Measurements from ENCODE around the gene COL23A1.

COL23A1 gene

DNA sequence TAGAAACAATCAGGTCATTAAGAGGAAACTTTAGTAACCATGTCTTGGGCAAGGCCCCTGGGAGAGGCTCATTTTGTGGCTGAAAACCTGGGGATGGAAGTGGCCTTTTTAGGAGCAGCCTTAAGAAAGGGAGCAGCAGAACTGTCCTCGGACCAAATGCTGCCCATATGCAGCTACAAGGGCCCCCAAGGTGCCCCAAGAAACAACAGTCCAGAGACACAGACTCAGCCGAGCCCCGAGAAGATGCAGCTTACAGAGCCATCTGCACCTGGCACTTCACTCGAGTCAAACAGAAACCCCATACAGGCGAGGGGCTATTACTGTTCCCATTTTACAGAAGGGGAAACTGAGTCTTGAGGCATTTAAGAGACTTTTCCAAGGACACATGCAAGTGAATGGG lies 58.0 kb downstream of the COL23A1 start:
- no peak for DNase-seq (ENCODE audit: low read depth)

DNA sequence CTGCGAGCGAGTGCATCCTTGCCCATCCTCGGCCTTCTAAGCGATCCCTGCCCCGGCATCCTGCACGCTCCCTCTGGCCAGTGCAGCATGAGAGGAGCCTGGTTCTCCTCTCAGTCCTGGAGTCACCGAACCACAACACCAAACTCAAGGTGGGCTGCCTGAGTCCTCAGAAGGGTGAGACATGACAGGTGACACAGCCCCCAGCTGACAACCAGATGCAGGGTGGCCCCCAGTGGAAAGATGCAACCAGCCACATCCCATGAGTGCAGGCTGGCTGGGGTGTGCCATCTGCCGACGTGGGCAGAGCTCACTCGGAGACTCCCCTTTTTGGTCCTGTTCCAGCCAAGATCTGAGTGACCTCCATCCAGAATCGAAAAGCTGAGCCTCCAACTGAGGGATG lies 58.4 kb downstream of the COL23A1 start:
- no peak for DNase-seq (ENCODE audit: low read depth)

DNA sequence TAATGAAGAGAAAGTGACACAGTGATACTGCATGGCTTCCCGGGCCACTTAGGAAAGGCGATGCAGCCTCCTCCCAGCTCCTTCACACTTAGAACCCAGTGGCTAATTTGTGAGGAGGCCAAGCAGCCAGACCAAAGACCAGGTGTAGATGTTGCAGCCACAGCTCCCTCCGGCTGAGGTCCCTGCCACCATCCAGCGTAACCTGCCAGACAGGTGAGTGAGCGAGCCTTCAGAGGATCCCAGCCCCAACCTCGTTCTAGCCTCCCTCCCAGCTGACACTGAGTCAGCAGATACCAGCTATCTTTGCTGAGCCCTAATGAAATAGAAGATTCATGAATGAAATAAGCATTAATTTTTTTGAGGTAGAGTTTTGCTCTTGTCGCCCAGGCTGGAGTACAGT lies 59.7 kb downstream of the COL23A1 start:
- no peak for DNase-seq (ENCODE audit: low read depth)

DNA sequence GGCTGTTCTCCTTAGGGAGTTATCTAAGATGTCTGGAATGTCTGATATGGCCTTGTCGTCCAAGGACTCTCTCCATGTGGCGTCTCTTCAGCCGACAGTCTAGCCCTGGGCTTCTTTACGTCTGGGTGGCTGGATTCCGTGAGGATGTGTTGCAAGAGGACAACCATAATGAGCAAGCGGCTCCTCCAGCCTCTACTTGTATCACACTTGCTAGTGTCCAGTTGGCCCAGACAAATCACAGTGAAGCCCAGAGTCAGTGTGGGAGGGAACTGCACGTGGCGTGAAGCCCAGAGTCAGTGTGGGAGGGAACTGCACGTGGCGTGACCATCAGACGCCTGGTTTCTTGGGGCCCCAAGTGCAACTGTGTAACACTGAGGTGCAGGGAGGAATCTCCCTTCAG lies 61.1 kb downstream of the COL23A1 start:
- no peak for DNase-seq (ENCODE audit: low read depth)

DNA sequence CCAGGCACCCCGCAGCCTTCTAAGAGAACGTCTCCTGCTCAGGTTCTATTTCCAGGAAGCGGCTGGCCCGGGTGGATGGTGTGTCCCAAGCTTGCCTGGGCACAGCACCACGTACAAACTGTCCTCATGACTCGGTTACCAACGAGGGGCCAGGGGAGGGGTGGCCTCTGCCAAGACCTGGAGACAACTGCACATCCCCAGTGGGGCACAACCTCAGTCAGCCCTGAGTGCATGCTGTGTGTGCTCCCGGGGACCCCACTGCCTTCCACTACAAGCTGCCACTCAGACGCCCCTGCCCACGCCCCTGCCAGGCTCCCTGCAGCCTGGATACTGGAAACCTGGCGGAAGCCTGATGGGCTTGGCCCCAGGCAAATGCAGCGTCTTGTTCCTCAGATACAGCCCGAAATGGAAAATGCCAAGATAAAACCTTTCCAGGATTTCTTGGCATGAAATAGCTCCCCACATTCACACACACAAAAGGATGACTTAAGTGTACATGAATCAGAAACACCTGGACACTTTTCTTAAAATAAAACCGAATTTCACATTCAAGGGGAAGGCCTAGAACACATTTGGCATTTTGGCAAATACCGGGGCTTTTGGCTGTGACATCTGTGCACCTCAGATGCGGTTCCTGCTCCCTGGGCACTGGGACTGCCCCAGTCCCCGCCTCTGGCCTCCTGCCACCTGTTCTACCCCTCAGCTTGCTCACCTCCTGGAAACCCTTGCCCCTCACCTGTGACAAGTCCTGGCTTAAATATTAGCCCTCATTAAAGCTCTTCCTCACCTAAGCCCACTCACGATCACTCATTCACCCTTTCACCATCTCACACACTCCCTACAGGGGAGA lies 62.5 kb downstream of the COL23A1 start:
- DNase-seq (ENCODE audit: low read depth), result no peak

DNA sequence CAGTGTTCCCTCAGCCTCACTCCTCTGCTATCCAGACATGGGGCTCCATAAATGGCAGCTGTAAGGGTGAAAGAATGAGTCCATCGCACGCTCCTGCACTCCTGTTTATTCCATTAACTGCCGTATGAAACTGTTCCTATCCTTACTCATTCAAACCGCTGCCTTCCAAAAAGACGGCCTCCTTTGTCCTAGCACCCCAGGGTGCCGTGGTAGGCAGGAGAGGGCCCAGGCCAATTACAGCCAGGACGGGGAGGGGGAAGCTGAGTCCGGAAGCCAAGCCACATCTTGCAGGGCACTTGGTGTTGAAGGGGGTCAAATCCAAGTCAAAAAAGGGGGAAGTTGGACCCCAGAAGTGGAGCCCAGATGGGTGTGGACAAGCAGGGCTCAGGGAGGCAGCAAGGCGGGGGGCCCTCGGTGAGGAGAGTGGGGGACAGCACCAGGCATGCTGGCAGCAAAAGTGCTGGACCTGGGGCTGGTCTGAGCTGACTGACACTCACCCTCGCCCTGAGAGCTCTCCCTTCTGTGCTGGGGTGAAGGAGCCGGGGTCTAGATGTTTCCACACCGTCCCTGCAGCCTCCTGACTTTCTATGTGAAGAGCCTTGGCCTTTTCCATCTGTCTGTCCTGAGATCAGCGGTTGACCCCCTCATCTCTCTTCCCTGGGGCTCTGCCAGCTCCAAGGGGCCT lies 63.3 kb downstream of the COL23A1 start:
- no peak for DNase-seq (ENCODE audit: low read depth)

DNA sequence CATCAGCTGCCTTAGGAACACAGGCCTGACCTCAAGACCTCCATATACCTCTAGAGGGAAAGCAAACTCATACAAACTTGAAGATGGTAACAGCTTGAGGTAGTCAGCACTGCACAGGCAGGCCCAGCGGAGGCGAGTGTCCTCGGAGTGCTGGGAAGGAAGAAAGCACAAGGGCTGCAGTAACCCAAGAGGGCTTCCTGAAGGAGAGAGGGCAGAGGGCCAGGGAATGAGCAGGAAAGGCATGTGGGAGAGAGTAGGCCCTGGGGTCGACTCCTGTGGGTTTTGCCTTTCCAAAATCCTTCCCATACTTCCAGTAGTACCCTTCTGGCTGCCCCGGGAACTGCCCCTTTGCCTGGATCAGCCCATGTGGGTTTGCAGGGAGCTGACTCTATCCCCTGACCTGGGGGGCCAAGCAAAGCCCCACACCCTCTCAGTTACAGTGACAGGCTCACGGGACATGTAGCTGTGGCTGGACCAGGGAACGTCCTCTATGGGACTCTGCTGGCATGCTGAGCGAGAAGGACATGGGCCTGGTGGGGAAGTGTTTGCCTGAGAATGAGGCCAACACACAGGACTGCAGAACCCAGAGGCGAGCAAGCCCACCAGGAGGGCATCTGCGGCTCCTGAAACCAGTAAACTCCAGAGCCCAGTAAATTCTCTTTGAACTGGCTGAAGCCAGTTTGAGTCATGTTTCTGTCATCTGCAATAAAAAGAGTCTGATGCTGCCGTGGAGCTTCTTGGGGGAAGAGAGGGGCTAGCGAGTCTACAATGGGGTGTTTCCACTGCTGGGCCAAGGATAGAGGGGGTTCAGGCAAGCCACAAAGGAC lies 64.1 kb downstream of the COL23A1 start:
- DNase-seq (ENCODE audit: low read depth), result no peak

DNA sequence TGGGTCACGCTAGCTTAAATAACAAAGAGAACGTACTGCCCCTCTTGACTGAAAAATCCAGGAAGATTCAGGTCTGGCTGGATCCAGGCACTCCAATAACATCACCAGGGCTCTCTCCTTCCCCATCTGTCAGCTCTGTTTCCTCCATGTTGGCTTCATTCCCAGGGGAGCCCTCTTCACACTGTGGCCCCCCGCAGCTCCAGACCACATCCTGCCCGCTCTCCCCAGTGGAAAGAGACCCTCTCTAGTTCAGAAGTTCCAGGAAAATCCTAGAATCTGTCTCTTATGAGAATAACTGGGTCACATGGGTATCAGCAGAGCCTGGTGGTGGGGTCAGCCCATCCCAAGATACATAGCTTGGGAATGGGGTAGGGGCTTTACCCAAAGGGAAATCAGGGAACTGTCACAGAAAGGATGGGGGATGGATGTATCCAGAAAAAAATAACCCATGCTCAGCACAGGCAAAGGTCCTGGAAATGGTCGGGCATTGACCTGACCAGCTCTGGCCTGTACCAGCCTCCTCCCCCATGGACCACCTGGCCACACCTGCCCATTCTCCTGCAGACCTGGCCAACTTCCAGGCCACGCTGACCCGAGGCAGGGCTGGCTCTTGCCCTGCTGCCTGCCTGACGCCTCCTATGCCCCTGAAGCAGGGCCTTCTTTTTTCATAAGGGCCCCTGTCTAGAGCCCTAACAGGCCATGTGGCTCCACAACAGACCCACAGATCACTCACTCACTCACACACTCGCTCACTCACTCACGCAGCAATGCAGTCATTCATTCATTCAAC lies 65.9 kb downstream of the COL23A1 start:
- DNase-seq (ENCODE audit: low read depth), result no peak

DNA sequence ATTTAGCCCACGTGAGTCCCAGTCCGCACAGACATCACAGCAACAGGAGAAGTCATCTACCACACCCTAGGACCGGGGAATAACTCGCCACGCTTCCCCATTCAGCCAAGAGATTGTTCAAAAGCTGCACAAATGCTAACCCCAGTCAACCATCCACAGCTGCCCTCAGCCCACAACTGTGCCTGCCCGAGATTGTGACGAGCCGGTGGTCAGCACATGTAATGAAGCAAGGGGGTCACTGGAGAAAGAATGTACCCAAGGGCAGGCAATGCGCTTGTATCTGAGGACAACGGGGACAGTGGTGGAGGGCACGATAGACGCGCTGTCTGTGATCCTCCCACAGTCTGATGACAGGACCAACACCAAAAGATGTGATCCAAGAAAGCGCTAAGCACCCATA lies 67.8 kb downstream of the COL23A1 start:
- DNase-seq (ENCODE audit: low read depth), result no peak

DNA sequence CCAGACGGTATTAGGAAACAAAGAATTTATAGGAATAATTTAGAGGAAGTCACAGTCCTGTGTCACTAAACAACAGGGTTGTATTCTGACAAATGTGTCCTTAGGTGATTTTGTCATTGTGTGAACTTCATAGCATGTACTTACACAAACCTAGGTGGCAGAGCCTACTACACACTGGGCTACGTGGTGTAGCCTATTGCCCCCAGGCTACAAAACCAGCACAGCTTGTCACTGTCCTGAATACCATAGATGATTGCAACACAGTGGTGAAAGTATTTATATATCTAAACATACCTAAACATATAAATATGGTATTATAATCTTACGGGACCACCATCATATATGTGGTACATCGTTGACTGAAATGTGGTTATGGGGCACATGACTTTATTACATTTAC lies 69.3 kb downstream of the COL23A1 start:
- no peak for DNase-seq (ENCODE audit: low read depth)

DNA sequence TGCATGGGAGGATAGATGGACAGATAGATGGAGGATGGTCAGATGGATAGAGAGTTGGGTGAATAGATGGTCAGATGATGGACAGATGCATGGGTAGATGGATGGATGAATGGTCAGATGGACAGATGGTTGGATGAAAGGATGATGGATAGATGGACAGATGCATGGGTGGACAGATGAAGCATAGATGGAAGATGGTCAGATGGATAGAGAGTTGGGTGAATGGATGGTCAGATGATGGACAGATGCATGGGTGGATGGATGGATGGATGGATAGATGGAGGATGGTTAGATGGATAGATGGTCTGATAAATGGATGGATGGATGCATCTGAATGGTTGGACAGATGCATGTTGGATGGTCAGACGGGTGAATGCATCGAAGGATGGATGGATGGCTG lies 70.4 kb downstream of the COL23A1 start:
- DNase-seq (ENCODE audit: low read depth), result no peak

DNA sequence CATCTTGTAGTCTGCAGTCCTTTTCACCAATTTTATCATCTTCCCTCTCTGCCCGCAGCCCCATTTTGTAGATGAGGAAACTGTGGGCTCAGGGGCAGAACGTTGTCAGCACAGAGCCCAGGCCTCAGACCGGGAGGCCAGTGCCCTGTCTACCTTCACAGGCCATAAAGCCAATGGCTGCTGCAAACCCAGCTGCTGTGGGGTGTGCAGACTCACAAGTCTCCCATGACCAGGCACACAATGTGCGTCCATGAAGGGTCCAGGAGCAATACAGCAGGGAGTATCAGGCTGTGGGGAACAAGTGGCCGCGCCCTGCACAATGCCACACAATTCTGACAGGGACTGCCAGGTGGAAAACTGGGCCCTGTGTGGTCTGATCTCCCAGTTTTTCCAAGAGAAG lies 71.0 kb downstream of the COL23A1 start:
- DNase-seq (ENCODE audit: low read depth), result no peak

DNA sequence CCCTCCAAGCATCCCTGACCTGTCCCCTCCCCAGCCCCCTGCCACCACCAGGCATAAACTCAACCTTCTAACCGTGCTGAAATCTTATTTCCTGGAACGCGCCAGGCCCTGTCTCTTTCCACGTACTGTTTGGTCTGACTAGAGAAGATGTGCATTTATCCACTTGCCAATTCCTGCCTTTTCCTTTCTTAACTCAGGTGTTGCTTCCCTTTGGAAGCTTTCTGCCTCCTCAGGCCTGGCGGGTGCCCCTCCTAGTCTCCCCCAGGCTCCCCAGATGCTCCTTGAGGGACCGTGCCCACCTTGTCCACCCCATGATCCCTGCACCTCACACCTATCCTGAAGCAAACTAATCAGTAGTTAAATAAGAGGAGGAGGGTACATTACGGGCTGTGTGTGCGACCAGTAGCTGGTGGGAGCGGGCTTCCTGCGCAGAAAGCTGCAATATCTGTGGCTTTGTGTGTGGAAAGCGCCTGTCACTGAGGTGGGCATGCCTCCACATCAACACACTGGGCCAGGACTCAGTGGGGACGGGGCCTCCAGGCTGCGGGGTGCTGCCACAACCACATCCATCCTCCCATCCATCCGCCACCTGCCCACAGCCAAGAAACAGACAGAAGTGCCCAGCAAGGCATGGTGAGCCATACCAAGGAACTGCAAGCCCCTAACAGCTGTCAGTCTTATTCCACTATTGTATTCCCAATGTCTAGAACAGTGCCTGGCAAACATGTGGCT lies 73.5 kb downstream of the COL23A1 start:
- DNase-seq (ENCODE audit: low read depth), result no peak

DNA sequence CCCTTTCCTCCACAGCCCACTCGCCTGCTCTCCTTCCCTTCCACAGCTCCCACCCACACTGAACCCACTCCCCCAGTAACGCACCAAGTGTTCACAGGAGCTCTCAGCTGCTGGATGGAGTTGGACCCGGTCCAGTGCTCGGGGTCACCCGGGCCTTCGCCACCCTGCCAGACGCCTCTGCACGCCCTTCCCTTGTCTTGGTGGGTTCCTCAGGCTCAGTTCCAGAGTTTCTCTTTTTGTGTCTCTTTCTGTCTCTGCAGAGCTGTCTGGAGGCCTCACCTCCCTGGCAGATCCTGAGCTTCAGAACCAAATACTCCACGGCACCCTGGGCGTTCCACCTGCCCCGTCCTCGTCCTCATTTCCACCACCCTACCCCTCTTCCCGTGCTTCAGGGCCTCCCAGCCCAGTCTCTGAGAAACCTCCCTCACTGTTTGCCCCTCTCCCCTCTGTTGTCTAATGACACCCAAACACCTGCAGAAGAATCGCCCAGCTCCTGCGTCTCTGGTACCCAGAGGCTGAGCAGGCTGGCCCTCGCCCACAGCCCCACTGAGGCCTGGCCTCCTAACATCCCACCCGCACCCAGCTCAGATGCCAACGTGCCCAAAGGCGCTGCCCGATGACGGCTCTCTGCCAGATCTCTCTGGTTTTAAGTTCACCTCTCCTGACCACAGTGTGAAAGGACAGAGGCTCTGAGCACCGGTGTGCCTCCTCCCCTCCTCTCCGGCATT lies 74.3 kb downstream of the COL23A1 start:
- DNase-seq (ENCODE audit: low read depth), result no peak

DNA sequence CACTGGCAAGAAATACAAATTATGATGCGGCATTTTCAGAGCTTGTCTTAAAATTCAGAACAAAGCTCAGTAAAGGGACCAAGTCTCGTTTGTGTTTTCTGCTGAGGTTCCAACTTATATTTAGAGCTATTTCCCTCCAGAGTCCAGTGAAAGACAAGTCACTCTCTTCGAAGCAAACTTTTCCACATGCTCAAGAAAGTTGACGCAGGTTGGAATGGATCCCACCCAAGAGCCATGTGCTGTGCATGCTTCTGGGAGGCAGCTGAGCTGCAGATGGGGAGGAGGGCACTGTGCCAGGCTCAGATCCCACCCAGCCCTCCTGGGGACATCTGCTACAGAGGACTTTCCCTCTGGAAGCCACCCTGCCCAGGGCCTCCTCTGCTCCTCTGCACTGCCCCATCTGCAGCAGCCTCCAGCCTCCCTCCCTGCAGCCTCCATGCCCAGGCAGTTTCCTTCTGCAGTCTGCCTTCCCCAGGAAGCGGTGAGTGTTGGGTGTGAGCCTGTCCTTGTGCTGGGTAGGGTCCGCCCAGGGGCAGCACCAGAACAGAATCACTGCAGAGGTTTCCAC lies 75.3 kb downstream of the COL23A1 start:
- DNase-seq (ENCODE audit: low read depth), result no peak

DNA sequence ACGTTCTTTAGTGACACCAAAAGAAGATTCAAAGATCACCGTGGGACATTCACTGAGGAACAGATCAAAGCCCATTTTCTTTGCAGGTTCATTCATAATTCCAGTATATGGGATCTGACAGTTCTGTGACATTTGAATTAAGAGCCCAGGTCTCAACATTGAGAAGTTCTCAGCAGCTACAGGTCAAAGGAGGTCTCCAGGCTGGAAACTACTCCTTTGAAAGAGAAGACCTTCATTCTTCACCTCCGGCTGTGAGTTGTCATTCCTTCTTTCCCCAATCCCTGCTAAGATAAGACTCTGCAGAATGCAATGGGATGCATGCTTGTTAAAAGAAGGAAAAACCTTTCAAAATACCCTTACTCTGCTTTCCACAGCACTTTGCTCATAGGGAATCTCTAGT lies 79.0 kb downstream of the COL23A1 start:
- DNase-seq (ENCODE audit: low read depth), result no peak

DNA sequence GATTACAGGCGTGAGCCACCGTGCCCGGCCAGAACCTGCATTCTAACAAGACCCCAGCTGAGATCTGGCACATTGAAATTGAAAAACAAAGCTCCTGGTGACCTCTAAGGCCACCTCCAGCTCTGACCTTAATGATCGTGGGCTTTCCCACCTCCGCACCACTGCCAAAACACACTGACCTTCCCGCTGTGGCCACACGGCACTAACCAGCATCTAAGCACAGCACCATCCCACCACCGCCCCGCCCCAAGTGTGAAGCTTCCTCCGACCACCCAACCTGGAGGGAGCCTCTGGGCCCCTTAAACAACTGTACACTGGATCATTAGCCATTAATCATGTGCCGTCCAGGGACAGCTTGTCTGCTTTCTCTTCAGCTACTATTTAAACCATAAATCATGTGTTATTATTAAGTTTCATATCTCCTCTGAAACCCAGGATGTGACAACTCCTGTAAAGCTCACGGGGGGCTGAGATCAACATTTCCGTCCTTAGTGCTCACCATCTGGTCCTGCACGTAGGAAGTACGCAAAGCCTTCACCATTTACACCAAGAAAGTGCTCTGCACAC lies 80.6 kb downstream of the COL23A1 start:
- no peak for DNase-seq (ENCODE audit: low read depth)

DNA sequence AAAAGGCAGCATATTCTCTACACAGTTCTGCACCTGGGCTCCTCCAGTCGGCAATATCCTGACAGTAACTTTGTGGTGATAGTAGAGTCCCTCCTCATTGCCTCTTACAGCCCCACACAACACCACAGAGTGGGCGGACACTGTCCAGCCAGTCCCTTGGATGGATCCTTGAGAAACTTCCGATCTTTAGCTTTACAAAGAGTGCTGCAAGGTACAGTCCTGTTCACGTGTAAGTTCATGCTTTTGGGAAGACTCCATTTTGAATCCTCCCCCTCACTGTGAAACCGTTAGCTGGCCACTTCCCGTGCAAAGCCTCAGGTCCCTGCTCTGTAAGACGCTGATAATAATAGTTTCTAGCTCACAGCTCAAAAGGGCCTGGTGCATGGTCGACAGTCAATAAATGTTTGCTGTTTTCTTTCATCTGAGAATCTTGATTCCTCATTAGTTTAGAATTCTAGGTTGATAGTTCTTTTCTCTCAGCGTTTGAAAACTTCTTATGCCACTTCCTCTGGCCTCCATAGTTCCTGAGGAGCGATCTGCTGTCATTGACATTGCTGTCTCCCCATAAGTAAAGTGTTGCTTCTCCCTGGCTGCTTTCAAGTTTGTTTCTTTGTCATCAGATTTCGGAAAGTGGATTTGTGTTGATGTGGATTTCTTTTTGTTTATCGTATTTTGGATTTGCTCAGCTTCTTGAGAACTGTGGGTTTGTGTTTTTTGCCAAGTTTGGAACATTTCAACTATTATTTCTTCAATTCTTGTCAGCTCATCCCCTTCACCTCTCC lies 82.9 kb downstream of the COL23A1 start:
- DNase-seq (ENCODE audit: low read depth), result no peak

All from fibroblast of the conjunctiva (primary cell).